Stomach smooth muscle (tissue), 2 donors: ENCODE measurements around the gene SARS1.
"Not testable (repeated sequence)": the region's sequence is repeated elsewhere in the genome, so short reads cannot be mapped to it uniquely, and the experiment has no call there.

Experiments used
- H3K27ac ChIP-seq: one replicate; pipeline ENCODE4 v1.7.0; 2013; ENCODE audit warnings: mild to moderate bottlenecking, low read length, inconsistent platforms
- H3K27me3 ChIP-seq, 2 donors: one replicate each; pipeline ENCODE4 v1.7.0; 2013; ENCODE audit warnings: low read length in 2 of 2; ENCODE audit not compliant: insufficient read depth in 2 of 2, control insufficient read depth in 1 of 2
- H3K36me3 ChIP-seq, 2 donors: one replicate each; pipeline ENCODE4 v1.7.0; 2013; ENCODE audit warnings: low read length in 2 of 2; ENCODE audit not compliant: control insufficient read depth in 2 of 2, insufficient read depth in 2 of 2
- H3K4me1 ChIP-seq: one replicate; pipeline ENCODE4 v1.7.0; 2013; ENCODE audit warnings: low read length; ENCODE audit not compliant: control insufficient read depth, insufficient read depth
- H3K4me3 ChIP-seq, 2 donors: one replicate each; pipeline ENCODE4 v1.7.0; 2013; ENCODE audit warnings: low read length in 2 of 2
- H3K9ac ChIP-seq, 2 donors: one replicate each; pipeline ENCODE4 v1.7.0; 2013; ENCODE audit warnings: low read length in 2 of 2, mild to moderate bottlenecking in 1 of 2
- H3K9me3 ChIP-seq, 2 donors: one replicate each; pipeline ENCODE4 v1.7.0; 2013; ENCODE audit warnings: low read length in 2 of 2; ENCODE audit not compliant: control insufficient read depth in 2 of 2
- donor health status: healthy.
- donor health status: Pancreatic carcinoma.

SARS1 gene

DNA sequence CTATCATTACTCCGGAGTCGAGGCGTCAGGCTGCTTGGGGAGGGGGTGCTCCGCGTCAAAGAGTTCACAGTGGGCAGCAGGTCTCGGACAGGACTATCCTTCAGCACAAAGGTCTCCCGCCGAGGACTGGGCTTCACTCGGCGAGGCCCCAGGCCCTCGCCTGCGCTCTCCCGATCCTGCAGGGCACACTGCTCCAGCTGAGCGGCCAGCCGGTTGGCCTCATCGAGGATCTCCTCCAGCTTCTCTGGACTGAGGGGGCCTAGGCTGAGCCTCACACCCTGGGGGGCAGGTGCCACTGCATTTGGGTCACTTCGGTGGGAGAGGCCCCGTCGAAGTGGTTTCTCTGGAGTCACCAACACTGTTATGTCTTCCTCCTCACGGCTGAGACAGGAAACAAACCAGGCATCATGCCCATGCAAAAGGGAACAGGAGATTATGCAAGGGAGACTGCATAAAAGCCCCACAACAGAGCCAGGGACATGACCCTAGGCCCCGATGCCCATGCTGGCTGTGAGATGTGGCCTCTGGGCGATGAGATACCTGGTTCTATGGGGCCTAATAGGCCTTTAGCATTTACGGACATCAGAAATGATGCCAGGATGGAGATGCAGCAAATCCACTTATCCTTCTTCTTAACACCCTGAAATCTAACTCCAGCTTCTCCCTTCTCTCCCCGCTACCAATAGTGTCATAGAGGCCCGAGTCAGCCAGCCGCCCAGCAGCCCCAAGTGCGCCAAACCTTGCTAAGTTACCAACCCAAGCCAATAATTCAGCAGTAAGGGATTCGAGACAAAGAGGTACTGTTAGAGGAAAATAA is 68.2 kb downstream of the SARS1 start:
- peaks cover 25% of the 10 kb centered on the region for H3K4me1 ChIP-seq
- no peak overlapping the region for H3K27ac ChIP-seq
- H3K4me3 ChIP-seq: peak overlapping the region in 1 of 2 donors; percentile 88
- H3K36me3 ChIP-seq: no peaks in the 10 kb centered on the region
- no peaks in the 10 kb centered on the region for H3K9me3 ChIP-seq
- H3K9ac ChIP-seq: peak overlapping the region; percentile 21 to 74
- no peaks in the 10 kb centered on the region for H3K27me3 ChIP-seq

- Histone ChIP-seq H3K36me3 (no peaks in the 10 kb centered on the region), H3K4me3 (peak overlapping the region; percentile 56 to 88), H3K4me1 (peaks cover 25% of the 10 kb centered on the region), H3K27ac (peak overlapping the region; percentile 92), H3K9ac (peak overlapping the region; percentile 42 to 74), H3K27me3 (no peaks in the 10 kb centered on the region), H3K9me3 (no peaks in the 10 kb centered on the region)
Measured at GRCh38 chr1:109282497-109282951, 68.8 kb downstream of the SARS1 start.

GRCh38 chr1:109282952-109283747 is 69.4 kb downstream of the SARS1 start, which contains the start of gene PSRC1:
PSRC1 (minus strand) TSS chr1:109283145.
- H3K4me3 ChIP-seq: peak within 1 kb of the TSS; percentile 56 to 88
- peak within 1 kb of the TSS; percentile 92 for H3K27ac ChIP-seq
- H3K9ac ChIP-seq: peak within 1 kb of the TSS; percentile 74 to 92
- H3K36me3 ChIP-seq: no peaks in the 10 kb centered on the region
- no peaks in the 10 kb centered on the region for H3K27me3 ChIP-seq
- peaks cover 25% of the 10 kb centered on the region for H3K4me1 ChIP-seq
- no peaks in the 10 kb centered on the region for H3K9me3 ChIP-seq

GRCh38 chr1:109283748-109284600 is 70.3 kb downstream of the SARS1 start:
- Histone ChIP-seq H3K9me3 (no peaks in the 10 kb centered on the region), H3K4me1 (peaks cover 25% of the 10 kb centered on the region), H3K36me3 (no peaks in the 10 kb centered on the region), H3K27me3 (no peaks in the 10 kb centered on the region), H3K27ac (peak overlapping the region; percentile 92), H3K9ac (peak overlapping the region; percentile 74 to 92), H3K4me3 (peak overlapping the region; percentile 56 to 88)

GRCh38 chr1:109286762-109287161 is 73.0 kb downstream of the SARS1 start:
- peaks cover 23% of the 10 kb centered on the region for H3K4me1 ChIP-seq
- H3K27me3 ChIP-seq, H3K36me3 ChIP-seq, H3K4me3 ChIP-seq, H3K27ac ChIP-seq, H3K9me3 ChIP-seq, H3K9ac ChIP-seq: not testable (repeated sequence)
